GM19438 (cell line): ENCODE measurements around the gene SAXO1.

Source experiments
- ATAC-seq: cut with Tn5 transposase; IDR thresholded peaks from one replicate; pipeline ENCODE4 v1.9.1; 2021; ENCODE audit warnings: low read depth; ENCODE audit not compliant: unreplicated experiment

The SAXO1 gene

DNA sequence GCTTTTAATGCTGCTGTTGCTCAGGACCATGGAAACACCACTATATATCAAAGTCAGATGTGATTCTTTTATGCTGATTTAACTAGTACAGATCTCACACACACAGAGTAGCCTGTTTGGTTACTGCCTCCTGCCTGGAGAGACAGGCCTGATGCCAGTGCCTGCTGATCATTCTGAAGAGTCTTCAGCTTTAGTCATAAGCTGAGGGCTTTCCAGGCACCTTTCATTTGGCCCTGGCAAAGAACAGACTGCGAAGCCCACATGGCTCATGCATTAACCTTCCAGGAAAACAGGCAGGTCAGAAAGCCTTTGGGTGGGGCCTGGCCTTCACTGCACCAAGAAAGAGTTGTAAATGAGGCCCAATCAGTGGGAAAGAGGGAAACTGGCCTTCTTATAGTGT is 144.7 kb downstream of the SAXO1 start:
- ATAC-seq = no peak

DNA sequence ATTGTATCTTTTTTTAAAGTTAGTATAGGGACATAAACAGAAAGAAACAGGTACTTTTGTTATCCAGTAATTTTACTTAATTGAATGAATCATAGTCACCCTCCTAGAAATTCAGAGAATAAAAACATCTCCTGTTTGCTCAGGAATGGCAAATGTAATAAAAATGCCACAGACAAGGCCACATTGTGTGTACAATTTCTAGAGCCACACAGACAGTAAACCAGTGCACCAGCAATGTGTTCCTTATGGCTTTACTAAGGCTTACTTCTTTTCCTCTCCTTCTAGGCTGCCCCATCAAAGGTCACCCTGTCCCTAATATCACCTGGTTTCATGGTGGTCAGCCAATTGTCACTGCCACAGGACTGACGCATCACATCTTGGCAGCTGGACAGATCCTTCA is 145.5 kb downstream of the SAXO1 start:
- ATAC-seq = no peak

DNA sequence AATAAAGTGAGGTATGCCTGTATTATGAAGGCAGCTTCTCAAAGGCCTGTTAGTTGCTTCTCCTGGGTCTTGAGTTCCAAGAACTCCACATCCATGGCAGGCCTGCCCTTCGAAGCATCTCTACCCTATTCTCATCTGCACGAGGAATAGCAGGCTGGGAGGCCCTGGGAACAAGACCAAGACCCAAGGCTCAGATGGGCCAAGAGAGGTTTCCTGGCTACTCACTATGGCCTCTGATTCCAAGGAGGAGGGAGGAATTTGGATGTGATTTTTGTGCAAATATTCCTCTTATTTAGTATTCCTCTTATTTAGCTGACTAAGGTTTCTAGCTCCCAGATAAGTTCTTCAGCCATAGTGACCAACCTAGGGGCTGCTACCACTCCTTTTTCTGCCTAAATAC is 151.3 kb downstream of the SAXO1 start:
- no peak for ATAC-seq

DNA sequence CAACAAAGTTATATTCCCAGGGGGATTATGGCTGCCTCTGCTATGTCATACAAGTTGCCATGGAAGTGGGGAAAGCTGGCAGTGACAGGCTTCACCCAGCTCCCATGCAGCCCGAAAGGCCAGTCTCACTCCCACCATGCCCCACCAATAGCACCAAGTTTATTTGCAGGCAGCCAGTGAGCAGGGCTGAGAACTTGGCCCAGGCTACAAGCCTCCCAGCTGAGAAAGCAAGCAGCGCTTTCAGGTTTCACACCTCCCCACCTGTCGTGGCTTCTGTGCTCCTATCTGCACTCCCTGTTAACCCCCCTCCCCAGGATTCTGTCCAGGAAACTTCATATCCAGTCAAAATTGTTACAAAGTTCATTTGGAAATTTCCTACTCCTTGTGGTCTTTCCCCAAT is 155.0 kb downstream of the SAXO1 start:
- no peak for ATAC-seq
